Keratinocyte (primary cell): Measurements from ENCODE around the gene INTS1. TPM values are rescaled to one million over a fixed set of nuclear protein-coding genes. Genes with fewer than 3 reads are reported as not detected.

Experiments
- DNase-seq: peaks from one replicate; pipeline ENCODE4 v3.0.0-alpha.2; 2011; ENCODE audit warnings: low read depth, missing footprints, low spot score
- FAIRE-seq: peaks from 2 replicates; lab custom pipeline; 2011; peaks lifted over from hg19 to GRCh38; lab: Jason Lieb, UNC
- H2AFZ ChIP-seq: 2 replicates; pipeline ENCODE4 v1.6.0; 2012; ENCODE audit warnings: low read length, control low read depth, inconsistent platforms; ENCODE audit not compliant: control insufficient read depth
- H3K27ac ChIP-seq: 2 replicates; pipeline ENCODE4 v1.5.1; 2011; ENCODE audit warnings: low read length; ENCODE audit not compliant: control insufficient read depth, insufficient read depth
- H3K27me3 ChIP-seq: 3 replicates; pipeline ENCODE4 v1.6.0; 2011; ENCODE audit warnings: low read length; ENCODE audit not compliant: control insufficient read depth, insufficient read depth; ENCODE audit errors: extremely low read depth
- H3K36me3 ChIP-seq, 2 experiments: 2 replicates in 1 of 2; 3 replicates in 1 of 2; pipeline ENCODE4 v1.5.1; 2011; ENCODE audit warnings: low read length in 2 of 2, mild to moderate bottlenecking in 1 of 2; ENCODE audit not compliant: control insufficient read depth in 2 of 2, insufficient read depth in 2 of 2; ENCODE audit errors: extremely low read depth in 1 of 2
- H3K4me1 ChIP-seq: 3 replicates; pipeline ENCODE4 v1.5.1; 2011; ENCODE audit warnings: low read length; ENCODE audit not compliant: control insufficient read depth, insufficient read depth; ENCODE audit errors: extremely low read depth
- H3K4me2 ChIP-seq: 3 replicates; pipeline ENCODE4 v1.6.0; 2011; ENCODE audit warnings: low read depth, low read length; ENCODE audit not compliant: control insufficient read depth, insufficient read depth; ENCODE audit errors: extremely low read depth
- H3K4me3 ChIP-seq, 3 experiments: fragments of 200-600 bp in 1 of 3; sonication (generic) in 1 of 3; 2 replicates in 2 of 3; 3 replicates in 1 of 3; pipeline ENCODE4 v1.5.1; 2011 to 2016; ENCODE audit warnings: low read length in 3 of 3, mild to moderate bottlenecking in 3 of 3, control low read depth in 2 of 3, inconsistent platforms in 1 of 3, low read depth in 1 of 3, mixed read lengths in 1 of 3, mixed run types in 1 of 3, moderate library complexity in 1 of 3; ENCODE audit not compliant: control insufficient read depth in 2 of 3, insufficient read depth in 2 of 3; ENCODE audit errors: extremely low read depth in 1 of 3
- H3K79me2 ChIP-seq: 2 replicates; pipeline ENCODE4 v1.6.0; 2012; ENCODE audit warnings: low read length; ENCODE audit not compliant: control insufficient read depth, insufficient read depth
- H3K9ac ChIP-seq: 3 replicates; pipeline ENCODE4 v1.6.0; 2011; ENCODE audit warnings: low read length; ENCODE audit not compliant: control insufficient read depth, insufficient read depth; ENCODE audit errors: extremely low read depth
- H3K9me1 ChIP-seq: 3 replicates; pipeline ENCODE4 v1.6.0; 2011; ENCODE audit warnings: low read length; ENCODE audit not compliant: control insufficient read depth, insufficient read depth; ENCODE audit errors: extremely low read depth
- H3K9me3 ChIP-seq: 2 replicates; pipeline ENCODE4 v1.5.1; 2012; ENCODE audit warnings: low read depth, low read length; ENCODE audit not compliant: control insufficient read depth
- H4K20me1 ChIP-seq: 3 replicates; pipeline ENCODE4 v1.6.0; 2011; ENCODE audit warnings: low read length; ENCODE audit not compliant: control insufficient read depth, insufficient read depth; ENCODE audit errors: extremely low read depth
- EZH2 ChIP-seq: IDR thresholded peaks from one replicate; pipeline ENCODE4 v1.6.1; 2012; ENCODE audit warnings: inconsistent platforms, mild to moderate bottlenecking, low read length, moderate library complexity
- dilution Hi-C: fragments of 300-500 bp; cut with MboI; formaldehyde crosslinking; loops from one replicate; pipeline ENCODE4 v1.7.0; 2020; ENCODE audit warnings: low sequenced_read_pairs; ENCODE audit not compliant: extremely low pct_ligation_motif_present
- polyA plus RNA-seq, 5 experiments: library from polyadenylated mRNA; depleted of rRNA in 3 of 5; stranded (reverse) in 3 of 5; stranded (forward) in 1 of 5; unstranded in 1 of 5; fragments of >200 nt; gene quantifications; 1 replicate in 1 of 5; 2 replicates in 3 of 5; 3 replicates in 1 of 5; pipeline versions ENCODE4 v1.2.1 to v1.2.3, GENCODE V29; 2011 to 2012; ENCODE audit warnings: missing spikeins in 2 of 5, low read depth in 1 of 5, low replicate concordance in 1 of 5
- TF ChIP-seq, protein P1 (sequence below), 3 experiments: IDR thresholded peaks in 1 of 3; conservative IDR thresholded peaks in 1 of 3; optimal IDR thresholded peaks in 1 of 3; 2 replicates in 2 of 3; 3 replicates in 1 of 3; pipeline versions ENCODE3 to v1.5.1; 2011; ENCODE audit warnings: low read length in 3 of 3, mild to moderate bottlenecking in 3 of 3, moderate library complexity in 2 of 3, control low read depth in 1 of 3, inconsistent platforms in 1 of 3; ENCODE audit not compliant: insufficient read depth in 2 of 3; ENCODE audit errors: extremely low read depth in 1 of 3

Gene INTS1
- polyA plus RNA-seq, 1 donor (not counting 4 experiments of a cell fraction or from before 2014, with no cell fraction given) = 10.6 TPM

DNA sequence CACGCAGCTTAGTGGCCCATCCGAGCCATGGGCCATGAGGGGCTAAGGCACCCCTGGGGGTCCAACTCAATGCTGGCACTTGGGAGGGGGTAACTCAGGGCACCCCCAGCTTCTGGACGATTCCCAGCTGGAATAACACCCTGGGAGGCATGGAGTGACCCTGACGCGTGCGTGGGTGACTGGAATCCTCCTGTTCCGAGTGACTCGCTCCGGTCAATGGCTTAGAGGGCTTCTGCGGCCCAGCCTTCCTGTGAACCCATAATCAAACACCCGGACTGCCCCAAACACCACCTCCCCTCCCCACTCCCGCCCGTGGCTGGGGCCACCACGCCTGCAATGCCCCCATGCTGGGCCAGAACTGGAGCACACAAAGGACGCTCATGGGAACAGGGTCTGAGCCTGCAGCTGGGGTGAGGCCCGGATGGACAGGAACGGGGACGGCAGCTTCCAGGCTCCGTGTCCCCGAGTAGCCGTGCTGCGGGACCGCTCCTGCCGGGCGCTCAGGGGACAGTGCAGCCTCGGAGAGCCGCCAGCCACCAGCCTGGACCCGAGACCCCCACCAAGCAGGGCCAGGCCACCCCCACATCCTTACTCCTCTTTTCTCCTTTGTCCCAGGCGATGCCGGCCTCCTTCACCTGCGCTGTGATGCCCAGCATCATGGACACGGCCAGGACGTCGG, 8.5 kb downstream of the INTS1 start:
- no peak overlapping the region for H3K9ac ChIP-seq
- H3K9me1 ChIP-seq = no peaks in the 10 kb centered on the region
- H3K4me1 ChIP-seq = no peaks in the 10 kb centered on the region
- no peak overlapping the region for H3K27ac ChIP-seq
- no peak for FAIRE-seq
- H3K4me3 ChIP-seq = no peak overlapping the region
- no peak overlapping the region for H3K4me2 ChIP-seq
- peaks cover 4% of the 10 kb centered on the region for H3K79me2 ChIP-seq
- H4K20me1 ChIP-seq = no peaks in the 10 kb centered on the region
- H3K27me3 ChIP-seq = no peaks in the 10 kb centered on the region
- dilution Hi-C loops = no loop called here
- DNase-seq = no peak
- TF ChIP-seq, protein P1, sequence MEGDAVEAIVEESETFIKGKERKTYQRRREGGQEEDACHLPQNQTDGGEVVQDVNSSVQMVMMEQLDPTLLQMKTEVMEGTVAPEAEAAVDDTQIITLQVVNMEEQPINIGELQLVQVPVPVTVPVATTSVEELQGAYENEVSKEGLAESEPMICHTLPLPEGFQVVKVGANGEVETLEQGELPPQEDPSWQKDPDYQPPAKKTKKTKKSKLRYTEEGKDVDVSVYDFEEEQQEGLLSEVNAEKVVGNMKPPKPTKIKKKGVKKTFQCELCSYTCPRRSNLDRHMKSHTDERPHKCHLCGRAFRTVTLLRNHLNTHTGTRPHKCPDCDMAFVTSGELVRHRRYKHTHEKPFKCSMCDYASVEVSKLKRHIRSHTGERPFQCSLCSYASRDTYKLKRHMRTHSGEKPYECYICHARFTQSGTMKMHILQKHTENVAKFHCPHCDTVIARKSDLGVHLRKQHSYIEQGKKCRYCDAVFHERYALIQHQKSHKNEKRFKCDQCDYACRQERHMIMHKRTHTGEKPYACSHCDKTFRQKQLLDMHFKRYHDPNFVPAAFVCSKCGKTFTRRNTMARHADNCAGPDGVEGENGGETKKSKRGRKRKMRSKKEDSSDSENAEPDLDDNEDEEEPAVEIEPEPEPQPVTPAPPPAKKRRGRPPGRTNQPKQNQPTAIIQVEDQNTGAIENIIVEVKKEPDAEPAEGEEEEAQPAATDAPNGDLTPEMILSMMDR (optimal IDR thresholded peaks at IDR 0.05 in 1 of 3, IDR thresholded peaks at IDR 0.05 in 1 of 3, conservative IDR thresholded peaks at IDR 0.05 in 1 of 3; ENCODE audit: extremely low read depth in 1 of 3, insufficient read depth in 2 of 3, low read length in 3 of 3) = no peak
- no peak for TF ChIP-seq EZH2
- no peak overlapping the region for H2AFZ ChIP-seq
- H3K9me3 ChIP-seq = no peaks in the 10 kb centered on the region
- H3K36me3 ChIP-seq = peaks cover 24 to 29% of the 10 kb centered on the region in 2 experiments

DNA sequence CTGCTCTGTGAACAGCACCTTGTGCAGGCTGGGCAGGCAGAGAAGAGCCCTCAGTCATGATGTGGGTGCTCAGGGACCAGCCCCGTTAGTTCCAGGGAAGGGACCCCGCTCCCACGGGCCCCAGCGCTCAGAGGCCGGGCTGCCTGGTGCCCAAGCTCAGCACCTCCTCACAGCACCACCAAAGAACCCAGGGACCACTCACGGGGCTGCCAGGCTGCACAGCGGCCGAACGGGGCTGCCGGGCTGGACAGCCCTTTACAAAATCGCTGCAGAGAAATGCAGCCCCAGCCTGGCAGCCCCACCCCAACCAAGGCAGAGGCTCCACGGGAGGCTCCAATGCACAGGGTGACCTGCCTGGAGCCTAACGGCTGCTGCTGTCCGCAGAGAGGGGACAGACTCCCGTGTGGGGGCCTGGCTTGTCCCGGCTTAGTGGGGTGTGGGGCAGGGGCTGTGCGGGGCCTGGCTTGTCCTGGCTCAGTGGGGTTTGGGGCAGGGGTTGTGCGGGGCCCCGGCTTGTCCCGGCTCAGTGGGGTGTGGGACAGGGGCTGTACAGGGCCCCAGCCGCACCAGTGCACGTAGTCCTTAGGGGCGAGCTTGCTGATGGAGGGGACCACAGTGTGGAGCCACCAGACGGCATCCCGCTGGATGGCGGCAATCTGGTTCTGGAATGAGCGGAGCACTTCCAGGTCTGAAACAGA, 9.2 kb downstream of the INTS1 start:
- no peaks in the 10 kb centered on the region for H3K9me1 ChIP-seq
- H4K20me1 ChIP-seq = no peaks in the 10 kb centered on the region
- FAIRE-seq = no peak
- no peak overlapping the region for H2AFZ ChIP-seq
- no peak for TF ChIP-seq EZH2
- TF ChIP-seq, protein P1 (optimal IDR thresholded peaks at IDR 0.05 in 1 of 3, IDR thresholded peaks at IDR 0.05 in 1 of 3, conservative IDR thresholded peaks at IDR 0.05 in 1 of 3; ENCODE audit: extremely low read depth in 1 of 3, insufficient read depth in 2 of 3, low read length in 3 of 3) = no peak
- H3K4me2 ChIP-seq = no peak overlapping the region
- no peaks in the 10 kb centered on the region for H3K9me3 ChIP-seq
- DNase-seq = no peak
- H3K4me3 ChIP-seq = no peak overlapping the region
- H3K79me2 ChIP-seq = no peaks in the 10 kb centered on the region
- H3K36me3 ChIP-seq = peaks cover 27 to 33% of the 10 kb centered on the region in 2 experiments
- H3K4me1 ChIP-seq = no peaks in the 10 kb centered on the region
- dilution Hi-C loops = no loop called here
- H3K27ac ChIP-seq = no peak overlapping the region
- H3K9ac ChIP-seq = no peak overlapping the region
- H3K27me3 ChIP-seq = no peaks in the 10 kb centered on the region
